Stimulated activated CD4-positive, alpha-beta T cell treated with anti-CD3 and anti-CD28 coated beads, Interleukin-1b, Interleukin-23, amount 100 ng/mL, for 24 hours (primary cell): ENCODE measurements around the gene CCDC85B.
"Not testable (repeated sequence)": the region's sequence is repeated elsewhere in the genome, so short reads cannot be mapped to it uniquely, and the experiment has no call there.

Experiments
- DNase-seq, 4 experiments: peaks; one replicate each; pipeline ENCODE4 v3.0.0-alpha.2; 2020; ENCODE audit warnings: low read depth in 4 of 4, low spot score in 1 of 4

The CCDC85B gene

GRCh38 chr11:65890324-65891218, at the start of gene CCDC85B:
TSS of gene CCDC85B (plus strand) at chr11:65890673. CDS start at chr11:65890784, 111 bp downstream.
- peak; percentile 94 to 99 (median 96) for DNase-seq

GRCh38 chr11:65842144-65842543, 48.3 kb upstream of the CCDC85B start:
- DNase-seq = no peak

DNA sequence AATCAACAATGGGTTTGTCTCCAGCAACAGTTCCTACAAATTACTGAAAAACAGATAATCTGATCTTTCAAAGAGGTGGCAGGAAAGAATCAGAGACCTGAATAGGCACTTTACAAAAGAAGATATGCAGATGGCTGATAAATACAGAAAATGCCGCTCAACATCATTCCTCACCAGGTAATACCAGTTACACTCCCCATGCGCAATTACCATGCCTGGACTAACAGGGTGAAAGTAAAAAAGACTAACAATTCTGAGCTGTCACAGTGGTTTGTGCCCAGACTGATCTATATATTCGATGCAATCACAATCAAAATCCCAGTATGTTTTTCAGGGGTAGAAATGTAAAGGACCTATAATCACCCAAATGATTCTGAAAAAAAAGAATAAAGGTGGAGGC, 46.7 kb upstream of the CCDC85B start:
- no peak for DNase-seq

DNA sequence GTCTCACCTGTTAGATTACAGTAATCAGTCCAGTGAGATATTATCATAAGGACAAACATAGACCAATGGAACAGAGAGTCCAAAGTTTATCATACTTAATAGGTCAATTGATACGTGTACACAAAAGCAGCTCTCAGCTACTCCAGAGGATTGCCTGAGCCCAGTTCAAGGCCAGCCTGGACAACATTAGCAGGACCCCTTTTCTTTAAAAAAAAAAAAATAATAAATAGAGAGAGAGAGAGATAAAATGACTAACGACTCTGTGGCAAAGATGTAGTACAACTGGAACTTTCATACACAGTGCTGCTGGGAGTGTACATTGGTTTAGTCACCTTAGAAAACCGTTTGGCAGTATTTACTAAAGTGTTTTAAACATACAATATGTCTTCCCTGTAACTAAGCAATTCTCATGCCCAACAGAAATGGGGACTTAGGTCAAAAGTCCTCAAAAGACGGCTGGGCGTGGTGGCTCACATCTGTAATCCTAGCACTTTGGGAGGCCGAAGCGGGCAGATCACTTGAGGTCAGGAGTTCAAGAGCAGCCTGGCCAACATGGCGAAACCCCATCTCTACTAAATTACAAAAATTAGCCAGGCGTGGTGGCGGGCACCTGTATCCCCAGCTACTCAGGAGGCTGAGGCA, 46.1 kb upstream of the CCDC85B start:
- no peak for DNase-seq

DNA sequence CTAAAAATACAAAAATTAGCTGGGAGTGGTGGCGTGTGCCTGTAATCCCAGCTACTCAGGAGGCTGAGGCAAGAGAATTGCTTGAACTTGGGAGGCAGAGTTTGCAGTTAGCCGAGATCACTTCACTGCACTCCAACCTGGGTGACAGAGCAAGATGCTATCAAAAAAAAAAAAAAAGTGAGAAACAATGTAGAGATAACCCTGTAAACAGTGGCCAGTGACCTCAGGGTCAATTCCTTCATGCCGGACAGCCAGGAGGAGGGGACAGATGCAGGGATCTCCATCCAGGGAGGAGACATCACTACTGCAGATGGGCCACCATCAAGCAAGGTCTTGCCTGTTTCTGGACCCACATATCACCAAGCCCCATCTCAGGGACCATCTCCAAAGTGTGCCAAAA, 42.7 kb upstream of the CCDC85B start:
- DNase-seq = no peak

DNA sequence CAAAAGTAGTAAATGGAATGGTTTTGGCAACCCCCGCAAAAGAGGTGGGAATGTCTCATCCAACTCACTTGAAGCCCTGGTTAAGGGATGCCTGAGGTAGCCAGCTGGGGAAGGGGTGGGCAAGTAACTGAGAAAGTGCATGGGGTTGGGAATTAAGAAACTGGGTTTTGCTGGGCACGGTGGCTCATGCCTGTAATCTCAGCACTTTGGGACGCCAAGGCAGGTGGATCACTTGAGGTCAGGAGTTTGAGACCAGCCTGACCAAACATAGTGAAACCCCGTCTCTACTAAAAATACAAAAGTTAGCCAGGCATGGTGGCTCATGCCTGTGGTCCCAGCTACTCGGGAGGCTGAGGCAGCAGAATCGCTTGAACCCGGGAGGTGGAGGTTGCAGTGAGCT, 41.8 kb upstream of the CCDC85B start:
- not testable (repeated sequence) for DNase-seq

GRCh38 chr11:65849366-65849765, 41.1 kb upstream of the CCDC85B start:
- DNase-seq = no peak

DNA sequence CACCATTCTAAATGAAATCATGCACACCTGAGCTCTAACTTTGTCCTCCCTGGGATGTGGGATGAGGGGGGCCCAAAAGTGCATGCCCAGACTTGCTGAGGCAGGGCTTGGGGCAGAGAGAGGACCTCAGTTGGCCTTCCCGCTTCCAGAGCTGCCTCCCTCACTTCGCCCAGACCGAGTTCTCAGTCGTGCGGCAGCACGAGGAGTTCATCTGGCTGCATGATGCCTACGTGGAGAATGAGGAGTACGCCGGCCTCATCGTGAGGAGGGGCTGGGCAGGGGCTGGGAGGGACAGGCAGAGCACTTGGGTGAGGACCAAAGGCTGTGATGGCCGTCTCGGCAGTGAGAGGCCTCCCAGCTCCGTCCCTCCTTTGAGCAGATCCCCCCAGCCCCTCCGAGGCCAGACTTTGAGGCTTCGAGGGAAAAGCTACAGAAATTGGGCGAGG, 40.7 kb upstream of the CCDC85B start:
- DNase-seq = no peak

GRCh38 chr11:65850217-65851082, 40.0 kb upstream of the CCDC85B start:
- DNase-seq = no peak

- DNase-seq = no peak
Measured at GRCh38 chr11:65851083-65851579, 39.3 kb upstream of the CCDC85B start.

DNA sequence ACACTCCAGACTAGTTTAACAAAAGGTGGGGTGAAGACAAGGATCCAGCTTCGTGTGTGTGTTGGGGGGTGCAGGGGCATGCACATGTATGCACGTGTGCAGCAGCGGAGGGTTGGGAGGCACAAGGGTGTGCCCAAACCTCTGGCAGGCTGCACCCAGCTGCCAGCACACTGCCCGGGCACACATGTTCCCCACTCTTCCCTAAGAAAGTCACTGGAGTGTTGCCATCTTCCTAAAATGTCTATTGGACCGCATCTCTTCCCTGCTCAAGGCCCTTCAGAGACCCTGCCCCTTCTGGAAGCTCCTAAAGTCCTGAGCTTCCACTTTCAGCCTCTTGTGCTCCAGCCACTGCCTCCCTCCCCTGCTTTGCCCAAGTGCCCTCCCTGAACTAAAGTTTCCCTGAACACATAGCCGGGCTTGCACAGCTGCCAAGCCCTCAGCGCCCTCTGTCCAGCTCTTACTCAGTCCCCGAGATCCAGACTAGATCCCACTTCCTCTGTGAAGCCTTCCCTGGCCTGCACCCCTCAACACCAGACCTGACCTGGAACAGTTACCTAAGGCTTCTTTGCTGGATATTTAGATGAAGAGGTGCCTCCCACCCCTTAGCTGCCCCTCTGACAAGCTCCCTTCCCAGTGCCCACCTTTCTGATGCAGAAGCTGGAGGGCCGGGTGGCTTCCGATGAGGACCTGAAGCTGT, 38.5 kb upstream of the CCDC85B start:
- no peak for DNase-seq

DNA sequence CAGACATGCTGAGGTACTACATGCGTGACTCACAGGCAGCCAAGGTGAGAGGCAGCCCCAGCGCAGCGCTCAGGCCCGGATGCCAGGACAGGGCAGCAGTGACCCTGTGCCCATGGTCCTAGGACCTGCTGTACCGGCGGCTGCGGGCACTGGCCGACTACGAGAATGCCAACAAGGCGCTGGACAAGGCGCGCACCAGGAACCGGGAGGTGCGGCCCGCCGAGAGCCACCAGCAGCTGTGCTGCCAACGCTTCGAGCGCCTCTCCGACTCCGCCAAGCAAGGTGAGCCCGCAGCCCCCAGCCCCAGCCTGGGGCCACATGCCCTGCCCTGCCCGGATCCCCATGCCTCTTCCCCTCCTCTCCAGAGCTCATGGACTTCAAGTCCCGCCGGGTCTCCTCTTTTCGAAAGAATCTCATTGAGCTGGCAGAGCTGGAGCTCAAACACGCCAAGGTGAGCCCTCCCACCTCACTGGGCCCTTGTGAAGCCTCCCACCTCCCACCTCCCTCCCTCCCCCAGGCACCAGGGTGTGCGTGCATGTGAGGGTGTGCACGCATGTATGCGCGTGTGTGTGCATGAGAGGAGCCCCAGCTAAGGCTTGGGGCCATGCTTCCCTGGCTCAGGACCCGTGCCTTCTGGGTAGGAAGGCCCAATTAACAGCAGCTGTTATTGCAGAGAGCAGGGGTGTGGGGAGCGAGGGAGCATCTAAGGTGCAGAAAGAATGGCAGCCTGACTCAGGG, 37.8 kb upstream of the CCDC85B start:
- no peak for DNase-seq

- no peak for DNase-seq
Measured at GRCh38 chr11:65853246-65853979, 37.1 kb upstream of the CCDC85B start.

DNA sequence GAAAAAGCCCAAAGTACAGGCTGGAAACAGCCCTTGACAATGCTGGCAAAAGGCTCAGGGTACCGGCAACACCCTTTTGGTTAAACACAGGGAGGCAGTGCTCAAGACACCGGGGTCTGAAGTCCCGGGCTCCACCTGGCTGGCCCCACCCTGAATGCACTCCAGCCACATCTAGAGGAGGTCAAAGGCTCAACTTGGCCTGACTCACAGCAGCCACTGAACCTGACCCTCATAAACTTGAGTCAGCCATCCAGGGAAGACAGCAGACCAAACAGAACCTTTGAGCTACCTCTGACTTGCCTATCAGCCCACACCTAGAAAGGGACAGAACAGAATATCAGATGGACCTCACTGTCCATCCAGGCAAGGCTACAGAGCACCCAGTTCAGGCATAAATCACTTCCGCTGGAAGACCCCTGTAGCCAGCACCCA, 36.3 kb upstream of the CCDC85B start:
- no peak for DNase-seq

DNA sequence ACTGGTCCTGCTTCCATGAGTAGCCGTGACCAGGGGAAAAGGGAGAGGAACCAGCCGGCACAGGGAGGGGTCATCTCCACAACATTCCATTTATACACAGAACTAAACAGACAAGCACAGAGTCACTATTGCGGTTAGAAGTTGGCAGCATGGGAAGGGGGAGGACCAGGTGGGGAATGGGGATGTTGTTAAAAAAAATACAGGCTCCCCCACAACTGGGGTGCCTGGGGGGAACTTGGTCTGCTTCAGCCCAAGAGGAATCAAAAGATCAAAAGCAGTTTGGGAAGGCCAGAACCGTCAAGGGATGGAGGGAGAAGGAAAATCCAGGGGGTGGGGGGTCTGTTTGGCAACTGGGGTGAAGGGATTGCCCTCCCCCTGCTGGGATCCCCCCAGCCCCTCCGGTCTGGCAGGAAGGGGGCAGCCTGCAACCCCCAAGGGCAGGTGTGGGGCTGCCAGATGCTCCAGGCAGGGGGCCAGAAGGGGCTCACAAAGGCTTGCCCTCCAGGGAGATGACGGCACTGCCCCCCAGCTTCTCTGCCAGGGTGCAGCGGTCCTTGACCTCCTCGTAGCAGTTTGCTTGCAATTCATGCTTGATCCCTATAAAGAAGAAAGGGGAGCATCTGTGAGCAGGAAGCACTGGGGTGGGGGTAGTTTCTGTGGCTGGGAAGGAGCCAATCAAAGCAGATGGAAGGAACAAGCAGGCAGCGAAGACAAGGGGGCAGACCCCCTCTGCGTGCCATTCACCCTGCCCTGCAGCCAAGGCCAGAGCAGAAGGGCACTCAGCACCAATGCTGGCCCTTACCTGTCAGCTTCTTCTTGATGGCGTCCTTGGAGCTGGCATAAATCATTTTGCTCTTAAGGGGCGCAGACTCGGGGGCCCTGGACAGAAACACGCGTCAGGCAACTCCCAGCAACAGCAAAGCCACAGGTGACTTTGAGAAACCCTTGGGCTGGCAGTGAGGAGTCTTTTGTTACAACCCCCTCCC, 35.3 kb upstream of the CCDC85B start:
- no peak for DNase-seq

DNA sequence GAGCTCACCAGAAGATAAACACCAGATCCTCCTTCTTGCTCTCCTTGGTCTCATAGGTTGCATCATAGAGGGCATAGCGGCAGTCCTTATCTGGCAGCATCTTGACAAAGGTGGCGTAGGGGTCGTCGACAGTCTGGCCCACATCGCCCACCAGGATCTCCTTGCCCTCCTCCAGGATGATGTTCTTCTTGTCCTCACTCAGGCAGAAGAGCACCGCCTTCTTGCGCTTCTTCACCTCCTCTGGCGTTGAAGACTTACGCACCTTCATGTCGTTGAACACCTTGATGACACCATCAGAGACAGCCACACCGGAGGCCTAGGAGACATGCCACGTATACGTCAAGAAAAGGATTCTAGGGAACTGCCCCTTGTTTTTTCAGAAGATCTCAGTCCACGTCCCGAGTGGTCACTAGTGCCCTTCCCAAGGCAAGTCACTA, 34.5 kb upstream of the CCDC85B start:
- no peak for DNase-seq

DNA sequence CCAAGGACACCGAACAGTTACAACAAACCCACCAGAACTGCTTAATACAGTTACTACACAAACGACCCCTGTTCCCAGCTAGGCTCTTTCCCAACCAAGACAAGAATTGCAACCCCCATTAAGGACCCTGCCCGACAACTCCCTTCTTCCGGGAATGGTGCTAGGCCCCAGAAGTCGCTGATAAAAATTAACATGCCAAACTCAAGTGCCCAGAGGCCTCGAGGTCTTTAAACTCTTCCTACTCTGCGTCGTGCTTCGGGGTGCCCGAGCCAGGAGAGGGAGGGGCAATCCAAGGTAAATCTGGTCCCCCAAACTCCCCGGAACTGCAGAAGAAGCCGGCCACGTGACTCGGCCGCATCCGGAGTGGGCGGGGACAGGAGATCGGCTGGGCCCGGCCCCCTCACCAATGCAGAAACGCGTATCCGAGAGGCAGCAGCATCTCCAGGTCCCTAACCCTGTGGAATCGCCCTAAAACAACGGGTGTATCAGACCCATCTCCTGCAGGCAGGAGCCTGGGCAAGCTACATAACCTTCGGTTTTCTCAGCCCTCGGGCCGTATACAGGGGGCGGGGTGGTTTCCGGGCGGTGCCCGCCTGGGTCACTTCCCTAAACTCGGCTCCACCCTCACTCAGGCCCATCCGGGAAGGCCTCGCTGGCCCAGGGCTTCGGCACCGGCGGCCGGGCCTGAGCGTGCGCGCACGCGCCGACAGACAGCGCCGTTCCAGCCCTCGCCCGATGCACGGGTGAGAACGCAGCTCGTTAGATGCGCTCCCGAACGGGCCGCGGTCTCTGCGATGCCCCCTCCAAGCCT, 33.6 kb upstream of the CCDC85B start:
- peak; percentile 57 to 82 (median 67) for DNase-seq
